Measurements from ENCODE around the gene RPUSD3.

- no peak for TF ChIP-seq POLR2A (IDR thresholded peaks at IDR 0.05; ENCODE audit: low read depth, low read length)
- TF ChIP-seq TAF1 (IDR thresholded peaks at IDR 0.05; ENCODE audit: borderline replicate concordance, low read depth, low read length), result no peak
Observed at GRCh38 chr3:9891072-9891622, 47.3 kb upstream of the RPUSD3 start.

All from GM12892 (cell line).